ENCODE measurements around the gene APOD.
"Not testable (repeated sequence)": the region's sequence is repeated elsewhere in the genome, so short reads cannot be mapped to it uniquely, and the experiment has no call there.

Gene APOD

DNA sequence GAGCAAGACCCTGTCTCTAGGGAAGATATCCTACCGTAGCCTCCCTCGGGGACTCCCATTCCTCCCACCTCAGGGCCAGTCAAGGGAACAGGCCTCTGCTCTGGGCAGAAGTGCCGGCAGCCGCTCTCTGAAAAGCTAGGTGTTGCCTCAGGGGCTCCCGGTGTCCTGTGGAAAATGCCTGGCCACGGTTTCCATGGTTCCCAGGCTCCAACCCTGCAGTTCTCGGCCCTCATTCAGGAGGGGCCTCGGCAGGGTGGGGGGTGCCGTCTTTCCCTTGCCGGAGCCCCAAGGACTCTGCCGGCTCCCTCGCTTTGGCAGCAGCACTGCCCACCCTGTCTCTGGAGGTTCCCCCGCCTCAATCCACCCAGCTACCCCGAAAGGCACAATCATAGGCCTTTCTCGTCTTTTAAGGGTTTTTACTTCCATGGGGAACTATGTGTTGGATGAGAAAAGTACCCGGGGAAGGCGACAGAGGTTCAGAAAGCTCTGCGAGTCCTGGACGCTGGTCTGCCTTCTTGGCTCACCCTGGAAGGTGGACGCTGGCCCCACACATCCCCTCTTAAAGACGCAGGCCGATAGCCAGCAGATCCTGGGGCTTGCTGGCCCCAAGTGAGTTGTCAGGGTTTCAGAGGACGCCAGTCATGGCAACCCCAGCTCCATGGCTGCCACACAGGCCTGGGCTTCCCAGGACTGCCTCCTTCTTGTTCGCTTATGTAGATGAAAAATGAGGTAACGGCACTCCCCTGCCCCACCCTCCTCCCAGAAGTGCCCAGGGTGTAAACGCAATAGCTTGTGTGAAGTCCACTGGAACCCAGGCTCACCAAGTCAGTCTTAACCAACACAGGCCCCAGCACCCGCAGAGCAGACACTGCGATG lies 34.3 kb upstream of the APOD start:
- not testable (repeated sequence) for DNase-seq (ENCODE audit: low read depth)

DNA sequence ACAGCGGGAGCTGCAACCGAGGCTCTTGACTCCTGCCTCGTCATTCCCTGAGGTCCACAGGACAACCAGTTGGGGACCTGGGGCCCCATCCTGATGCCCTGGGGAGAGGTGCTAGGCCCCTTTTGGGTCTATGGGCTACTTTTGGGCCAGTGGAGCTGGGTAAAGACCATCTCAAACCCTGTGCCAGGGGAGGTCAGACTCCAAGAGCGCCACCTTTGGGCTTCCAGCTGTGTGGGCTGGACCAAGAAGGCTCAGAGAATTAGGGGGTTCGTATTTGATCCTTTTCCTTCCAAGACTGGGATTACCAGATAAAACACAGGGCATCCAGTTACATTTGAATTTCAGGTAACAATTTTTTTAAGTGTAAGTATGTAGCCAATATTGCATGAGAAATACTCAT lies 33.4 kb upstream of the APOD start:
- not testable (repeated sequence) for DNase-seq (ENCODE audit: low read depth)

DNA sequence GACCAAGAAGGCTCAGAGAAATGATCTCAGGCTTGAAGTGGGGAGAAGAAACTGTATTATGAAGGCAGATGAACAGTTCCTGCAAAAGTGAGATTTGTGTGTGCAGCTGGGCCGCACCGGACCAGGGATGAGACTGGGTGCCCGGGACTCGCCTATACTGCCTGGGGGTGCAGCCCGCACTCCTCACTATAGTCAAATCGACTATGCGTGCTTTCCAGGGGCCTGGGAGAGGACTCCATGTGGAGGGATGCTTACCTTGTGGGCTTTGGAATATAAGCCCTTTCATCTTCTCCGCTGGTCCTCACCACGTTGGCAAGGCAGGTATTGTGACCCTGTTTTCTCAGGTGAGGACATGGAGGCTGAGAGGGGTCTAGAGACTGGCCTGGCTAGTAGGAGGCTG lies 32.9 kb upstream of the APOD start:
- DNase-seq (ENCODE audit: low read depth), result no peak

DNA sequence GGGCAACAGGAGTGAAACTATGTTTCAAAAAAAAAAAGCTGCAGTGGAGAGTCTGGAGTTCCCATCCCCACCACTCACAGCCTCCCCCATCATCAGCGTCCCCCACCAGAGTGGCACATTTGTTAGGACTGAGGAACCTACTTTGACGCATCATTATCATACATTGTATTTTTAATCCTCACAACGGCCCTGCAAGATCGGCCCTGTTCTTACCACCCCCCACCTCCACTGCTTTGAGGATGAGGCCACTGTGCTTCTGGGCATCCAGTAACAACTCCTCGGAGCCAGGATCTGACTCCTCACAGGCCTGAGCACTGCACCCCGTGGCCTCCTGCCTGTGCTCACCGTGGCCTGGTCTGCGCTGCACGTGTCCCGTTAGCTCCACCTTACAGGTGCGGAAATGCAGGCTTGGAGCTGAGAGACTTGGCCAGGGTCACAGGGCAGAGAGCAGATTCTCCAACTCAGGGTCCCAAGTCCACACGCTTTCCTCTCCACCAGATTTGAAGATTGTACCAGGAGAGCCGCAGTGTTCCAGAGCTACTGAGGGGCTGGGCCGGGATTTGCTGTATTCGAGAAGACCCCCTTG lies 32.3 kb upstream of the APOD start:
- DNase-seq (ENCODE audit: low read depth), result not testable (repeated sequence)

DNA sequence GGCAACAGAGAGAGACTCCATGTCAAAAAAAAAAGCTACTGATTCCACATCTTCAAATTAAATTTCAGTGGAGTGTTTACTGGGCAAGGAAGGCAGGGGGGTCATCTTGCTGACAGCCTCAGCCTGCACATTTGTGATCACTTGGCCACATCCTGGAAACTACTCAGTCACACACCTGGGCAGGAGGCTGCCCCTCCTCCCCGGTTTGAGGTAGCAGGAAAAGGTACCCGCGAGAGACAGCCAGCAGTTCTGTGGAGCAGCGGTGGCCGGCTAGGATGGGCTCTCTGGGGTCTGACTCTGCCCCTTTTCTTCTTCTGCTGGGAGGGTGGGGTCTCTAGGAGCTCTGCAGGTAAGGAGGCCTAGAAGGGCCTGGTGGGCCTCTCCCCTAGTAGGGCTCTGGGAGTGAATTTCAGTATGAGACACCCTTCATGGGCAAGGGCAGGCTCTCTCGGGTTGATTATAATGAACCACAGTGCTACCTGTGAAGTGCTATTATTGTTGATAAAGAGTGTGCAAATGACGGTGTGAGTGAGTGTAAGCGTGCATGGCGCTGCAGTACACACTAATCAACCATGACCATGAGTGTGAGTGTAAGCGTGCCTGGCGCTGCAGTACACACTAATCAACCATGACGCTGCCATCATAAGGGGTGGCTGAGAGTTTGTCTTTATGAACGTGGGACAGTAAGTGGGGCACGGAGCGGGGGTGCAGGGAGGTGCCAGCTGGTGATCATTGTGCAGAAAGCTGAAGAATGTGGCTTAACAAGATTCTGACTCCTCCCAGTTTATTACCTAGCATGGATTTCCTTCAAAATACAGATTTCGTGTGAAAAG lies 31.1 kb upstream of the APOD start:
- not testable (repeated sequence) for DNase-seq (ENCODE audit: low read depth)

DNA sequence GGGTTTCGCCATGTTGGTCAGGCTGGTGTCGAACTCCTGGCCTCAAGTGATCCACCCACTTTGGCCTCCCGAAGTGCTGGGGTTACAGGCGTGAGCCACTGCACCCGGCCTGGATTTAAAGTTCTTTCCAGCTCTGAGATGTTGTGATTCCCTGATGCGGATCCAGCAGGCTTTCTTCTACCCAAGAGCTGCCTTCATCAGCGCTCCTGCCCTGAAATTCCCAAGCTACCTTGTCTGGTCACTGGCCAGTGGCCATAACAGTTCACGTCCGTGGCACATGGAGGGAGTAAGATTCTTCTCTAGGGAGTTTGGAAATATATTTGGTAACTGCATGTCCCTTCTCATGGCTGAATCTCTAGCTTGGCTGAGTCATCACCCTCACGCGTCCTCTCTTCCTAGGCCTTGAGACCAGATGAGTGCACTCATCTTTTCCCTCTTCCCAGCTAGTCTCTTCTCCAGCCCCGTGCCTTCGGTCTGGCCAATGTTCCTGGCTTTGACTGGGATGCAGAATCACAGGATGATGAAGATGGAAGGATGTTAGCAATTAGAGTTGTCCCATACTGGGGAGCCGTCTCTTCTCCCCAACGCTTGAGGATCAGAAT lies 29.8 kb upstream of the APOD start:
- peak; percentile 54 for DNase-seq (ENCODE audit: low read depth)

DNA sequence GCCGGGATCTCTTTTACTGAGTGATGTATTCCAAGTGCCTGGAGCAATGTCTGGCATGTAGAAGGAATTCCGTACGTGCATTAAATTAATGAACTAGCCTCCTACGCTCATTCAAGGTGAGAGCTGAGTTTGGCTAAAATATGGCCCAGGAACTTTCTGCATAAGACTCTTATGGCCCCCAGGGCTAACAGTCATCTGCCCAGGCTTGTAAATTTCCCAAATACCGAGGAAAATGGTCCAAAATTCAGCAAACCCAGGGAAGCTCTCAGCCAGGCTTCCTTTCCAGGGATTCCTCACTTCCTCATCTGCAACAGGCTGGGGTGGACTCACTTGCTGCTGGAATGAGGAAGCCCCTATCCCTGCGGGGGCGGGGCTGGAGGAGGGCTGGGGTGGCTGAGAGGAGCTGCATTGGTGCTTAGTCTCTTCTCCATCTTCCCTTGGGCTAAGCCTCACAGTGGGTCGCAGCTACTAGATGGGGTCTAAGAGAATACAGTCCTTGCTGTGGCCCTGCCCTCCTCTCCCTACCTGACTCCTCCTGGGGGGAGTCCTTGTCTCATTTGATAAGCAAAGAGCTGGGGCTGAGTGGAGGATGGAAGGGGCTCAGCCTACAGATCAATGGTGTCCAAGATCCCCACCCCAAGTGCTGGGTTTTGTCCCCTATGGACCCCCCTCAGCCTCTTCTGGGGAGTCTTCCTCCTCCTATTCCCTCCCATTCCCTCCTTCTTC lies 28.5 kb upstream of the APOD start:
- DNase-seq (ENCODE audit: low read depth), result no peak

DNA sequence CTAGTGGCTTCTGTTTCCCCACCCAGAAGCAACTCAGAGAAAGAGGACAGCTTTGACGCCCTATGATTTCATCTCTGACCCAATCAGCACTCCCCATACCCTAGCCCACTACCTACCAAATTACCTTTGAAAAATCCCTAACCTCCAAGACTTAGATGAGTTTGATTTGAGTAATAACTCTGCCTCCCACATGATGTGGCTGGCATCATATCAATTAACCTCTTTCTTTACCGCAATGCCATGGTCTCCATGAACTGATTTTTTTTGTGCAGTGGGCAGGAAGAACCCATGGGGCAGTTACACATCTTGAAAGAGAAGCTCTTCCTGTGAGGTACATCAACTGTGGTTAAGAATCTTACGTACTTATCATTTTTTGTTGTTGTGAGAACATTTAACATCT lies 25.5 kb upstream of the APOD start:
- DNase-seq (ENCODE audit: low read depth), result no peak

GRCh38 chr3:195601785-195602184 lies 18.0 kb upstream of the APOD start:
- DNase-seq (ENCODE audit: low read depth), result not testable (repeated sequence)

- DNase-seq (ENCODE audit: low read depth), result no peak
These were observed 17.6 kb upstream of the APOD start for GRCh38 chr3:195601382-195601781.

GRCh38 chr3:195599926-195600325 lies 16.2 kb upstream of the APOD start:
- not testable (repeated sequence) for DNase-seq (ENCODE audit: low read depth)

DNA sequence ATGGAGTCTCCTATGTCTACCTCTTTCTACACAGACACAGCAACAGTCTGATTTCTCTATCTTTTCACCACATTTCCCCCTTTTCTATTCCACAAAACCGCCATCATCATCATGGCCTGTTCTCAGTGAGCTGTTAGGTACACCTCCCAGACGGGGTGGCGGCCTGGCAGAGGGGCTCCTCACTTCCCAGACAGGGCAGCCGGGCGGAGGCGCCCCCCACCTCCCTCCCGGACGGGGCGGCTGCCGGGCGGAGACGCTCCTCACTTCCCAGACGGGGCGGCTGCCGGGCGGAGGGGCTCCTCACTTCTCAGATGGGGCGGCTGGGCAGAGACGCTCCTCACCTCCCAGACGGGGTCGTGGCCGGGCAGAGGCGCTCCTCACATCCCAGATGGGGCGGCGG lies 15.8 kb upstream of the APOD start:
- DNase-seq (ENCODE audit: low read depth), result not testable (repeated sequence)

DNA sequence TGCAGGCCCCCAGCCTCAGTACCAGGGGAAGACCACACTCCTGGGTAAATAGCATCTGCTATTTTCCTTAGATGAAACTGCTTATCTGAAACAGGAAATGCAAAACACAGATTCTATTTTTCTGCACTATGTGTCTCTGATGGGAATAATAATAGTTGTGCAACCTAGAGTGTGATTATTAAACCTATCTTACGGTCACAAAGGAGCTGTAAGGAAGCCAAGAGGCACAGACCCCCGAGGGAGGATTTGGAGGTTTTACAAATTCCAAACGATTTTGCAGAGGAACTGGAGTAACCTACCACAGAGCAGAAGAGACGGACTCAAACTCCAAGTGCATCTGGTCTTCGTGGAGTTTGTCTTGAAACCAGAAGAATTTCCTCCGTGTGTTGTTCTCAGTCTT lies 14.1 kb upstream of the APOD start:
- DNase-seq (ENCODE audit: low read depth), result no peak

- DNase-seq (ENCODE audit: low read depth), result no peak
These were observed 13.5 kb upstream of the APOD start for GRCh38 chr3:195597229-195597628.

- no peak for DNase-seq (ENCODE audit: low read depth)
These were observed 13.0 kb upstream of the APOD start for GRCh38 chr3:195596765-195597171.

DNA sequence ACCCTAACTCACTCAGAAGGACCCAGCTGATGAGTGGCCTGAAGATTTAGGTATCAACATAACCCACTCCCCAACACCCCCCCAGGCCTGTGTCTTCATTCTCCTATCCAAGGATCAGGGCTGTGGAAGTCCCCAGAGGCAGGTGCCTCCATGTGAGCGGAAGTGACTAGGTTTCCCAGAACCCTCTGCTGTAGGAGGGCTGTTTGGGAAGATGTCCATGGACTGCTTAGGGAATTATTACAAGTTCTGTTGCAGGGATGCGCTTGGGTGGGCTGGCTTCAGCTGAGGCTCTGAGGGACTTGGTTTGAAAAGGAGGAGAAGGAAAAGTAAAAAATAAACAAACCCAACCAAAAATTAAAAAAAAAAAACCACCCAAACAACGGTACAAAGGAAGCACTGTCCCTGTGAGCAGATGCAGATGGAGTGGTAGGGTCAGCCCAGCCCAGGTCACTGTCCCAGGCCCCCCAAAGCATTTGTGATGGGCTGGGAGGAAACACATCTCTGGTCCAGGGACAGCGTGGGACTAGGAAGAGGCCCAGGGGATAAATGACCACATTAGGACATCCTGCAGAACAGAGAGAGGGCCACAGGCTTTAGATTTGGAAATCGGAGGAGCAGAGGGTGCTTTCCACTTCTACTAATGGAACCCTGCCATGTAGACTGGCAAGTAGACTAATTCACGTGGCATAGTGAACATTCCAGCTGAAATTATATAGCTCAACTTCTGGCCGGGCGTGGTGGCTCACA lies 12.2 kb upstream of the APOD start:
- no peak for DNase-seq (ENCODE audit: low read depth)

DNA sequence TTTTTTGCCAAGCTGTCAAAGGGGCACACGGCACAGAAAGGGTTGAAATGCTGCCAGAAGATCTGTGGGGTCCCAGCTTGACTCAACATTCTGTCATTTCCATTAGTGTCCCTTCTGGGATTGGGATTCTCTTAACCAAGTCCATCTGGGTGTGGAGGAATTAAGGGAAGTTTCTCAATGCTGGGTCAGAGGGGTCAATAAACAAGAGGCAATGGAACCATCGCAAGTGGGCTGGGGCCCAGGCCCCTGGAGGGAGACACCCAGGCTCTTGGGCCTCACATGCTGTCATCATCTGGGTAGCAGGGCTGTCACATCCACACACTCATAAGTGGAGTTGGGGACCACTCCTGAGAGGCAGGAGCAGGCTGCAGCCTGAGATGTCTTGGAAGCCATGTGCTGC lies 8.1 kb upstream of the APOD start:
- no peak for DNase-seq (ENCODE audit: low read depth)

GRCh38 chr3:195591220-195591619 lies 7.5 kb upstream of the APOD start:
- no peak for DNase-seq (ENCODE audit: low read depth)

- not testable (repeated sequence) for DNase-seq (ENCODE audit: low read depth)
These were observed 6.6 kb upstream of the APOD start for GRCh38 chr3:195590381-195590780.

DNA sequence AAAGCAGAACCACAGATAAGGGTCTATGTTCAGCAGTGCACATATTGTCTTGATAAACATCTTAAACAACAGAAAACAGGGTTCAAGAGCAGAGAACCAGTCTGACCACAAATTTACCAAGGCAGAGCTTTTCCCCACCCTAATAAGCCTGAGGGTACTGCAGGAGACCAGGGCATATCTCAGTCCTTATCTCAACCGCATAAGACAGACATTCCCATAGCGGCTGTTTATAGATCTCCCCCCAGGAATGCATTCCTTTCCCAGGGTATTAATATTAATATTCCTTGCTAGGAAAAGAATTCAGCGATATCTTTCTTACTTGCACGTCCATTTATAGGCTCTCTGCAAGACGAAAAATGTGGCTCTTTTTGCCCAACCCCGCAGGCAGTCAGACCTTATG lies 6.1 kb upstream of the APOD start:
- DNase-seq (ENCODE audit: low read depth), result not testable (repeated sequence)

DNA sequence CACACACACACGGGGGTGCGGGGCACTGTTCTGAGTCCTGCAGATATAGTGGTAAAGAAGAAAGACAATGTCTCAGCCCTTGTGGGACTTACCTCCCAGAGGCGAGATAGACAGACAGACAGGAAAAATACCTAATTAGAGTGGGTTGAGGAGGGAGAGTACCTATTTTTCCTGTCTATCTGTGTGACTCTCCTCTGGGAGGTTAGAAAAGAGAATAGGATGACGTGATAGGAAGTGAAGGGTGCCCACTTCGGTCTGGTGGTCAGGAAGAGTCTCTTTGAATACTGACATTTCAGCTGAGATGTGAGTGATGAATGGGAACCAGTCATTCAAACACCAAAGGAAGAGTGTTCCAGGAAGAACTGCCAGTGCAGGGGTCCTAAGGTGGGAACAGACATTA lies 4.1 kb upstream of the APOD start:
- no peak for DNase-seq (ENCODE audit: low read depth)

Data from iris pigment epithelial cell (primary cell).